MM.1S (cell line): ENCODE results near the gene KRTAP5-3.

Source experiments
- DNase-seq: peaks from one replicate; pipeline ENCODE4 v3.0.0-alpha.2; 2015
- H2AFZ ChIP-seq: fragments of 300-600 bp; sonication (generic); 2 replicates; pipeline ENCODE4 v1.6.0; 2016; ENCODE audit warnings: antibody characterized with exemption, low read length
- H3F3A ChIP-seq: fragments of 300-600 bp; sonication (generic); 2 replicates; pipeline ENCODE4 v1.6.1; 2016; ENCODE audit warnings: mild to moderate bottlenecking, antibody characterized with exemption, low read length, moderate library complexity, mixed read lengths; ENCODE audit not compliant: insufficient read depth
- H3K27ac ChIP-seq: fragments of 300-600 bp; sonication (generic); 2 replicates; pipeline ENCODE4 v1.5.1; 2016; ENCODE audit warnings: mild to moderate bottlenecking, low read length
- H3K27me3 ChIP-seq: fragments of 300-600 bp; sonication (generic); replicated peaks from 2 replicates; pipeline ENCODE4 v1.6.0; 2016; ENCODE audit warnings: low read length; ENCODE audit not compliant: insufficient read depth
- H3K36me3 ChIP-seq: fragments of 300-600 bp; sonication (generic); replicated peaks from 2 replicates; pipeline ENCODE4 v1.6.1; 2016; ENCODE audit warnings: mild to moderate bottlenecking, low read length, mixed read lengths; ENCODE audit not compliant: insufficient read depth
- H3K4me1 ChIP-seq: fragments of 300-600 bp; sonication (generic); 2 replicates; pipeline ENCODE4 v1.6.1; 2016; ENCODE audit warnings: low read length, mixed read lengths
- H3K4me2 ChIP-seq: fragments of 300-600 bp; sonication (generic); 2 replicates; pipeline ENCODE4 v1.6.0; 2016; ENCODE audit warnings: low read depth, low read length
- H3K4me3 ChIP-seq: fragments of 300-600 bp; sonication (generic); 2 replicates; pipeline ENCODE4 v1.5.1; 2016; ENCODE audit warnings: low read length, mixed read lengths
- H3K79me2 ChIP-seq: fragments of 300-600 bp; sonication (generic); 2 replicates; pipeline ENCODE4 v1.6.1; 2016; ENCODE audit warnings: mixed run types, low read length, mixed read lengths
- H3K9ac ChIP-seq: fragments of 300-600 bp; sonication (generic); 2 replicates; pipeline ENCODE4 v1.6.1; 2016; ENCODE audit warnings: low read length, mixed read lengths
- H3K9me2 ChIP-seq: fragments of 300-600 bp; sonication (generic); replicated peaks from 2 replicates; pipeline ENCODE4 v1.6.1; 2016; ENCODE audit warnings: mild to moderate bottlenecking, low read length, mixed read lengths; ENCODE audit not compliant: insufficient read depth
- H3K9me3 ChIP-seq: fragments of 300-600 bp; sonication (generic); replicated peaks from 2 replicates; pipeline ENCODE4 v1.6.1; 2016; ENCODE audit warnings: mild to moderate bottlenecking, low read length, mixed read lengths; ENCODE audit not compliant: insufficient read depth
- H4K20me1 ChIP-seq: fragments of 300-600 bp; sonication (generic); 2 replicates; pipeline ENCODE4 v1.6.1; 2016; ENCODE audit warnings: mild to moderate bottlenecking, low read length, moderate library complexity, mixed read lengths; ENCODE audit not compliant: insufficient read depth
- EZH2 ChIP-seq: fragments of 300-600 bp; sonication (generic); optimal IDR thresholded peaks from 2 replicates; pipeline ENCODE3; 2017; ENCODE audit warnings: low read depth, mild to moderate bottlenecking, antibody characterized with exemption, low read length, mixed read lengths
- EZH2phosphoT487 ChIP-seq: fragments of 300-600 bp; sonication (generic); IDR thresholded peaks from 2 replicates; pipeline ENCODE4 v1.6.1; 2018; ENCODE audit warnings: antibody characterized with exemption, low read length
- TF ChIP-seq, protein P1 (sequence below): fragments of 300-600 bp; sonication (generic); IDR thresholded peaks from 2 replicates; pipeline ENCODE4 v1.5.1; 2016; ENCODE audit warnings: antibody characterized with exemption, low read length, mixed read lengths

KRTAP5-3 gene

DNA sequence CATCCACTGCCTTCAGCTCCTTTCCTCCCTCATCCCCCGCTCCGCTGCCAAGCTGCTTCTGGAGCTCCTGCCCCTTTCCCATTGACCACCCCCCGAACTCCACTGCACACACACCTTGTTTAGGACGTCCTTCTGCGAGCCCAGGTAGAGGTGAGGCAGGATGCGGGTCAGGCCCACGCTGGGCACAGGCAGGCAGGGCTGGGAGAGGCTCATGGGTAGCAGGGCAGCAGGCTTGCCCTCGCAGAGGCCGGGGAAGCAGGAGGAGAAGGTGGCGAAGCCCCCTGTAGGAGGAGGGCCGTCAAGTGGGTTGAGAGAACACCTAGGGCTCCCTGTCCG, 49.5 kb downstream of the KRTAP5-3 start:
- Histone ChIP-seq H3K27ac (no peak overlapping the region), H3F3A (no peaks in the 10 kb centered on the region), H3K9me2 (no peaks in the 10 kb centered on the region), H3K4me2 (no peak overlapping the region), H3K36me3 (no peaks in the 10 kb centered on the region), H3K27me3 (peaks cover 60% of the 10 kb centered on the region), H2AFZ (no peak overlapping the region), H3K4me3 (no peak overlapping the region), H3K9me3 (no peaks in the 10 kb centered on the region), H3K9ac (no peak overlapping the region), H4K20me1 (no peaks in the 10 kb centered on the region), H3K79me2 (no peaks in the 10 kb centered on the region), H3K4me1 (no peaks in the 10 kb centered on the region)
- no peak for DNase-seq
- no peak for TF ChIP-seq EZH2phosphoT487
- no peak for TF ChIP-seq EZH2
- TF ChIP-seq, protein P1, sequence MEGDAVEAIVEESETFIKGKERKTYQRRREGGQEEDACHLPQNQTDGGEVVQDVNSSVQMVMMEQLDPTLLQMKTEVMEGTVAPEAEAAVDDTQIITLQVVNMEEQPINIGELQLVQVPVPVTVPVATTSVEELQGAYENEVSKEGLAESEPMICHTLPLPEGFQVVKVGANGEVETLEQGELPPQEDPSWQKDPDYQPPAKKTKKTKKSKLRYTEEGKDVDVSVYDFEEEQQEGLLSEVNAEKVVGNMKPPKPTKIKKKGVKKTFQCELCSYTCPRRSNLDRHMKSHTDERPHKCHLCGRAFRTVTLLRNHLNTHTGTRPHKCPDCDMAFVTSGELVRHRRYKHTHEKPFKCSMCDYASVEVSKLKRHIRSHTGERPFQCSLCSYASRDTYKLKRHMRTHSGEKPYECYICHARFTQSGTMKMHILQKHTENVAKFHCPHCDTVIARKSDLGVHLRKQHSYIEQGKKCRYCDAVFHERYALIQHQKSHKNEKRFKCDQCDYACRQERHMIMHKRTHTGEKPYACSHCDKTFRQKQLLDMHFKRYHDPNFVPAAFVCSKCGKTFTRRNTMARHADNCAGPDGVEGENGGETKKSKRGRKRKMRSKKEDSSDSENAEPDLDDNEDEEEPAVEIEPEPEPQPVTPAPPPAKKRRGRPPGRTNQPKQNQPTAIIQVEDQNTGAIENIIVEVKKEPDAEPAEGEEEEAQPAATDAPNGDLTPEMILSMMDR = no peak

DNA sequence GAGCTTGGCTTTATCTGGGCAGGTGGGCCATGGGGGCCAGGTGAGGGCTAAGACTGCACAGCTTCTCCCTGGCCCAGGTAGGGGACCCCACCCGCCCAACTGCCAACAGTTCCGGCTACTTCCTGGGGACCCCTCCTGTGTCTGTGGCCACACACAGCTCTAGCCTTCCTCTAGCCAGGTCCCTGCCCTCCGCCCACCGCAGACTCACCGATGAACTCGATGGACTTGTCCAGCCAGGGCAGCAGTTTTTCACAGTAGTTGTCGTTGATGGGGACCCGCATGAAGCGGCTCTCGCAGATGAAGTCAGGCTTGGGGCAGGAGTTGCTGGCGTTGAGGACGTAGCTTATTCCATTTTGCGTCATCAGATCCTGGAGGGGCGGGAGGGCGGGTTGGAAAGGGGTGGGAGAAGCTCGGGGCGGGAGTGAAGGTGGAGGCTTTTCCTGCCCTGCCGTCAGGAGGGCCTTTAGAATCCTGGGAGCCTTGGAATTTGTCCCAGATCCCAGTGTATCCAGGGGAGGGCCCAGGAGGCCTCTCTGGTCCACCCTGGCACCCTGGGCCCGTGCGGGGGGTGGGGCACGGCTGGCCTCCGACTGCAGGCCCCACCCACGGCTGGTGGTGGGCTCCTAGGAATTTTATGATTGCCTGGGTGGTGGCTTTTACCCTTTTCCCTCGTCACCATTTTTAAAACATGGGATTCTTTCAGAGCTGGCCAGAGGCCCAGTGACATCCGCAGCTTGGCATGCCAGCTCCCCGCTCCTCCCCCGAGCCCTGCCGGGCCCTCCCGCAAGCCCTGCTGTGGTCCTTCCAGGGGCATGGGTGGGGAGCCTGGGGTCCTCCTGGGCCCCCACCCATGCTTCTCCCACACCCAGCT, 50.1 kb downstream of the KRTAP5-3 start:
- no peak overlapping the region for H2AFZ ChIP-seq
- H3K4me1 ChIP-seq = no peaks in the 10 kb centered on the region
- H4K20me1 ChIP-seq = no peaks in the 10 kb centered on the region
- TF ChIP-seq, protein P1 = no peak
- TF ChIP-seq EZH2 (no peak), EZH2phosphoT487 (no peak)
- H3K79me2 ChIP-seq = no peaks in the 10 kb centered on the region
- no peak for DNase-seq
- H3K9me2 ChIP-seq = no peaks in the 10 kb centered on the region
- no peak overlapping the region for H3K4me3 ChIP-seq
- no peak overlapping the region for H3K27ac ChIP-seq
- H3K9me3 ChIP-seq = no peaks in the 10 kb centered on the region
- H3F3A ChIP-seq = no peaks in the 10 kb centered on the region
- no peak overlapping the region for H3K9ac ChIP-seq
- H3K36me3 ChIP-seq = no peaks in the 10 kb centered on the region
- H3K4me2 ChIP-seq = no peak overlapping the region
- H3K27me3 ChIP-seq = peaks cover 56% of the 10 kb centered on the region
